HG02885 (cell line): ENCODE measurements around the gene CCDC142.

ENCODE experiments used
- ATAC-seq: cut with Tn5 transposase; IDR thresholded peaks from one replicate; pipeline ENCODE4 v1.9.1; 2021; ENCODE audit warnings: mild to moderate bottlenecking; ENCODE audit not compliant: unreplicated experiment, poor library complexity

CCDC142 gene

DNA sequence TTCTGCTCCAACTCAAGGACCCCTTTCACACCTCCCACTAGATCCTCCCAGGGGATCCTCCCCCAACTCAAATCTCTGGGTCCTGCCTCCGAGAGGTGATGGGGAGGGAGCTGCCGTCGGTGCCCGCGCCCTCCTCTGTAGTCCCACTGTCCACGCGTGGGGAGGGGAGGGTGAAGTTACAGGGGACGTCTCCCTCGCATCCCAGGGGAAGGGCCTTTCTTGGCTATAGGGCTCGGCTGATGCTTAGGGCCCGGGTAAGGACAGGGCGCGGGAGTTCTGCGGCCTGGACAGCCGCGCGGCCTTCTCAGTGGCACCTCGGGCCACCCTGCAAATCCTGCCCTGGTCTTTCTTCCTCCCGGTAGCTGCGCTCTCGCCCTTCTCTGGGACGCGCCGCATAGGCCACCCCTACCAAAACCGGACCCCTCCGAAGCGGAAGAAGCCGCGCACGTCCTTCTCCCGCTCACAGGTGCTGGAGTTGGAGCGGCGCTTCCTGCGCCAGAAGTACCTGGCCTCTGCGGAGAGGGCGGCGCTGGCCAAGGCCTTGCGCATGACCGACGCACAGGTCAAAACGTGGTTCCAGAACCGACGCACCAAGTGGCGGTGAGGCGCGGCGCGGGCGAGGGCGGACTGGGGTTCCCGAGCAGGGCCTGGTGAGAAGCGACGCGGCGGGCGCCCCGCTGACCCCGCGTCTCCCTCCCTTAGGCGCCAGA, 32.6 kb upstream of the CCDC142 start:
- peak; percentile 24 for ATAC-seq

- no peak for ATAC-seq
Observed at GRCh38 chr2:74514368-74515270, 31.8 kb upstream of the CCDC142 start, which contains the start of gene TLX2. Gene TLX2, plus strand, starts transcription at chr2:74514450. Its CDS starts 357 bp downstream, at chr2:74514807.

GRCh38 chr2:74513605-74514367, 31.0 kb upstream of the CCDC142 start:
- ATAC-seq = no peak

DNA sequence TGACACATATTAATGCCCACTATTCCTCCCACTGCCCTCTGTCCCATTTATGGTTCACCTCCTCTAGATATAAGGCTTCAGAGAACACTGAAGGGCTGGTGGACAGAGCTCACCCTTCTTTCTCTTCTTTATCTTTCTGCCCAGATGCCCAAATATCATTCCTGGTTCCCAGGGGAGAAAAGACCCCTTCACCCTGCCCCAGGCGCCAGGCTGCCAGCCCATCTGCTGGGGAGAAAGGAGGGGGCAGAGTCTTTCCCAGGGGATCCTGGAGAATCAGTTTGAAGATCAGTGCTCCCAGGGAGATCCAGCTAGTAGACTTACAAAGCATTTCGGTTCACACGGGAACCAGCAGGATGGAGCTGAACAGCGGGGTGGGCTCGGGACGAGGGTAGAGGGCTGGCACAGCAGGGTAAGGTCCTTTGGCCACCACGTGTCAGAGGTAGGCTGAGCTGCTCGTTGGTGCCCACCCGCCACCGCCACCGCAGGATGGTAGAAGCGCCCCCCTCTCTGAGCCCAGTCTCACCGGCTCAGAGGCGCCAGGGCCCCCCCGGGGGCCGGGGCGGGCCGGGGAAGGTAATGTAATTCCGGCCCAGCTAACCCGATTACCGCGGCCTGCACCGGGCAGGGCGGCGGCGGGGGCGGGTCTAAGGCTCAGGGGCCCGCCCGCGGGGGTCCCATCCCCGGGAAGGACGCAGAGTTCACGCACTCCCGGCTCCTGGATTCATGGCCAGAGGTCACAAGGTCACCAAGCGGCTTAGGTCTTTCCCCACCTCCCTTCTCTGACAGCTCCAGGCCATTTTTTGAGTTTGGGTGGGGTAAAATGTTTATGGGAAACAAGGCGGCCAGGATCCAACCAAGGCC, 30.2 kb upstream of the CCDC142 start:
- ATAC-seq = no peak

- ATAC-seq = no peak
Observed at GRCh38 chr2:74511104-74511989, 28.5 kb upstream of the CCDC142 start.

DNA sequence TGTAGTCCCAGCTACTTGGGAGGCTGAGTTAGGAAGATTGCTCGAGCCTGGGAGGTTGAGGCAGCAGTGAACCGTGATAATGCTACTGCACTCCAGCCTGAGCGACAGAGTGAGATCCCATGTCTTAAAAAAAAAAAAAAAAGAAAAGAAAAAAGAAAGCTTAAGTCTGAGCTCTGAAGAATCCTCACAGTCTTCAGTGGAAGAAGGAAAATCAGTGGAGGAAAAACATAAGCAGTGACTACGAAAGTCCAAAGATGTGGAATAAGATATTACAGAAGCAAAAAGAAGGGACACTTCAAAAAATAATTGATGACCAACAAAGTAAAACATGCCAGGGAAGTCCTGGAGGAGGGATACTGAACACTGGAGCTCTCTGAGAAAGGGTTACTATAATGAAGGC, 27.5 kb upstream of the CCDC142 start:
- no peak for ATAC-seq

DNA sequence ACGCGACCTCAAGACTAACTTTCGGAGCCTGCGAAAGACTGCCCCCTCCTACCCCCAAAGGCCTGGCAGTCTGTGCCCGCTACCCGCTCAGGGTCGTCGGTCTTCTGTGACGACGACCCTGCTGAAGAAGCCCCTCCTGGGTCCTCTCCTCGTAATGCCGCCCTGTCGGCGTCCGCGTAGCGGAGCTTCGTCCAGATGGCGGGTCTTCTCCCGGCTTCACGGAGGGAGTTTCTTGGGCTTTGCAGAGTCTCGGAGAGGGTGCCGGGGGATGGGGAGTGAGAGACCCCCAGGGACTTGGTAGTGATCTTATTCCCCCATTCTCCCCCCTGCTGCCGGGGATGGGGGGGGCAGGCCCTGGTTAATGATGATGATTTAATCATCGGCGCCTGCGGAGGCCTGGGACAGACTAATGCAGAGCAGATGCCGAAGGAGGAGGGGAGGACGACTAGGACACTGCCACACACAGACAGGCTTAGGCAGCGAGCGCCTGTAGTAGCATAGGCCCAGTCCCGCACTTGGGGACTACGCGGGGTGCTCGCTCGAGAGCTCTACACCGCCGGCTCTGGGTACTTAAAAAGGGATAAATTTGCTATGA, 25.2 kb upstream of the CCDC142 start:
- no peak for ATAC-seq

- ATAC-seq = peak; percentile 90
Observed at GRCh38 chr2:74507145-74507925, 24.5 kb upstream of the CCDC142 start, which contains the start of gene PCGF1. Gene PCGF1, minus strand, starts transcription at chr2:74507695. Its CDS starts 27 bp downstream, at chr2:74507668.

DNA sequence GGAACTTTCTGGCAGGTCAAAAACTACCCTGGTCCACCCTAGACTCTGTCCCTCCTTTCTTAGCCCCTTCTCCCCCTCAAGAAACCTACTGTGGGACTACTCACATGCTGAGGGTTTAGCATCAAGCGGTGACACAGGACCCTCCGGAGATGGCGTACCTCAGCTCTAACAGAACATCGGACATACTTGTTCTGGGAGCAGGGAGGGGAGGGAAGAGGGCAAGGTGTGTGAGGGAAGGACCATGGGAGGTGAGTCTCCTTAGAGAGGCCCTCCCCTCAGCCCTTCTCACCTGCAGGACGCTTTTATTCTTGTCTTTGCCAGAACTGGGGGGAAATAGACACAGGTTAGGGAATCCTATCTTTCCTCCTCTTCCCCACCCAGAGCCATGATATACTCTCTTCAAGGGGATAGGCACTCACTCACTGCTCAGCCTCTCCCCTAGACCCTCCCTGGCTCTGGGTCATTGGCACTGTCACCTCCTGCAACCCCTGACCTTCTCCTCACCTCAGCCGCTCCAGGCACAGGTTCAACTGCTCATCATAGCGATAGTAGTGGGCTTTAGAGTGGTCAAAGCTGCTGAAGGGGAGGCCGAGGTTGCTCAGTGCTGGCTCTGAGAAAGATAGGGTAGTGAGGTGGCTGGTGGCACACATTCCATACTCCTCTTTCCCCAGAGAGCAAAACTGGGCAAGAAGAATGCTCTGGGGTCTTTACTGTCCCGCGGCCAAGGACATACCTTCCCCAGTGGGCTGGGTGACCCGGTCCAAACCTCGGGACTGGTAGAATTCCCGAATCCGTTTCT, 22.8 kb upstream of the CCDC142 start:
- no peak for ATAC-seq

- ATAC-seq = no peak
Observed at GRCh38 chr2:74504591-74504990, 21.8 kb upstream of the CCDC142 start.

- ATAC-seq = no peak
Observed at GRCh38 chr2:74503506-74504475, 21.0 kb upstream of the CCDC142 start.

DNA sequence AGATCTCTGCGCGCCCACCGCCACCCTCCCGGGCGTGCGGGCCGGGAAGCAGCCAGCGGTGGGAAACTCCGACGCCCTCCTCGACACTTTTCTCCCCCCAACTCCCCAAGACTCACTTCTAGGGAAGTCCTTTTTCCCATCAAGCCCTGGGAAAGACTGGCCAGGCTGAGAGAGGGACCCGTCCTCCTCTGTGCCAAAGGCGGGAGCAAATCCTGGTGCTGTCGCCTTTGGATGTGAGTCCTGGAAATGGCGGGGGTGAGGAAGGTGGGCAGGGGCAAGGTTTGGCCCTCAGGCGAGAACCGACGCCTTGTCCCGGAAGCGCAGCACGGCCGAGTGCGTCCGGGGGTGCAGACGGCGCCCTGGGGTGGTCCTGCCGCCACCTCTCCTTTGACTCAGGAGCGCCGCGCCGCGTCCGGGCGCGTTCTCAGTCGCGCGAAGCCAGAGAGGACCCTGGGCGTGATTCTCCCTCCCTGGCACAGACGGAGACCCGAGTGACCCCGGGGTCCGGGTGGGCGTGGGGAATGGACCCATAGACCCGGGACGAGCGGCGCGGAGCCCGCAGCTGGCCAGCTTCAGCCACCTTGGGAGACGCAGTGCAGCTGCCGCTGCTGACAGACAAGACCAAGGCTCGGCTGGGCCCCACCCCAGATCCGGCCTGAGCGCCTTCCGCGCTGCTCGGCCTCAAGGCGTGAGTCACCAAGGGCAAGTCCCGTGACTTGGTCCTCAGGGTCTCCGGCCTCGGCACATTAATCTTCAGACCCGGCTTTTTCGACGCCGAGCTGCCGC, 20.1 kb upstream of the CCDC142 start:
- peak; percentile 37 for ATAC-seq

GRCh38 chr2:74502147-74502719, 19.4 kb upstream of the CCDC142 start:
- ATAC-seq = no peak

GRCh38 chr2:74501335-74502071, 18.7 kb upstream of the CCDC142 start:
- ATAC-seq = no peak
